GM19238 (cell line): ENCODE data around the gene APBA3.

Experiments
- DNase-seq: peaks from one replicate; pipeline ENCODE4 v3.0.0; 2011; ENCODE audit warnings: low spot score; ENCODE audit not compliant: insufficient read length

Gene APBA3, protein sequence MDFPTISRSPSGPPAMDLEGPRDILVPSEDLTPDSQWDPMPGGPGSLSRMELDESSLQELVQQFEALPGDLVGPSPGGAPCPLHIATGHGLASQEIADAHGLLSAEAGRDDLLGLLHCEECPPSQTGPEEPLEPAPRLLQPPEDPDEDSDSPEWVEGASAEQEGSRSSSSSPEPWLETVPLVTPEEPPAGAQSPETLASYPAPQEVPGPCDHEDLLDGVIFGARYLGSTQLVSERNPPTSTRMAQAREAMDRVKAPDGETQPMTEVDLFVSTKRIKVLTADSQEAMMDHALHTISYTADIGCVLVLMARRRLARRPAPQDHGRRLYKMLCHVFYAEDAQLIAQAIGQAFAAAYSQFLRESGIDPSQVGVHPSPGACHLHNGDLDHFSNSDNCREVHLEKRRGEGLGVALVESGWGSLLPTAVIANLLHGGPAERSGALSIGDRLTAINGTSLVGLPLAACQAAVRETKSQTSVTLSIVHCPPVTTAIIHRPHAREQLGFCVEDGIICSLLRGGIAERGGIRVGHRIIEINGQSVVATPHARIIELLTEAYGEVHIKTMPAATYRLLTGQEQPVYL

DNA sequence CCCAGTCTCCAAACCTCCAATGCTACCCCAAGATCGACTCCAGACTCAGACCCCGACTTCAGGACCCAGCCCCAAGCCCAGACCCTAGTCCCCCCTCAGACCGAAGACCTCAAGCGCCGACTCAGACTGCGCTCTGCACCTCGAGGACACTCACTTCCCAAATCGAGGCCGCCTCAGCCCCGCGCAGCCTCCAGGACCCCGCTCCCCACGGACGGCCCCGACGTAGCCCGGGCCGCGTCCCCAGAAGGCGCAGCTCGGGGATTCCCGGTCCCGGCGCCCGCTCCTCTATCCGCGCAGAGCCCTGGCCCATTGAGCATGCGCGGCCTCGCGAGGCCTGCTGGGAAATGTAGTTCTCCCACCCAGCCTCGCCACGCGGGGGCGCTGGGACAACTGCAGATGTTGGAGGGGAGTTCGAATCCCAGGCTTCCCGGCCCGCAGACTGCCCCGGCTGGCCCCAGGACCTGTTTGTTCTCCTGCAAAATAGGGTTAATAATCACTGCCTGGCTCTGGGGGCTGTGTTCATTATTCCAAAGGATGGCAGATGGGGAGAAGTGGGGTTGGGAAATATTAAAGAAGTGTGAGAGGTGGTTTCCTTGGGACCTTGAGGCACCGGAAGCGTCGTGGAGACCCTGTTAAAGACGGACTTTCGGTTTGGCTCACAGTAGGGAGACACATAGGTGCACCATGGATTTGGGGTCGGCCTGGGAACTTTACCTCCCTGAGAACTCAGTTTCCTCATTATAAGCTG lies at the start of gene APBA3:
Gene APBA3, minus strand, starts transcription at position 311 of the 748 bp plus-strand sequence. CDS start 1,428 bp downstream, outside the sequence.
- DNase-seq, result peak; percentile 95

DNA sequence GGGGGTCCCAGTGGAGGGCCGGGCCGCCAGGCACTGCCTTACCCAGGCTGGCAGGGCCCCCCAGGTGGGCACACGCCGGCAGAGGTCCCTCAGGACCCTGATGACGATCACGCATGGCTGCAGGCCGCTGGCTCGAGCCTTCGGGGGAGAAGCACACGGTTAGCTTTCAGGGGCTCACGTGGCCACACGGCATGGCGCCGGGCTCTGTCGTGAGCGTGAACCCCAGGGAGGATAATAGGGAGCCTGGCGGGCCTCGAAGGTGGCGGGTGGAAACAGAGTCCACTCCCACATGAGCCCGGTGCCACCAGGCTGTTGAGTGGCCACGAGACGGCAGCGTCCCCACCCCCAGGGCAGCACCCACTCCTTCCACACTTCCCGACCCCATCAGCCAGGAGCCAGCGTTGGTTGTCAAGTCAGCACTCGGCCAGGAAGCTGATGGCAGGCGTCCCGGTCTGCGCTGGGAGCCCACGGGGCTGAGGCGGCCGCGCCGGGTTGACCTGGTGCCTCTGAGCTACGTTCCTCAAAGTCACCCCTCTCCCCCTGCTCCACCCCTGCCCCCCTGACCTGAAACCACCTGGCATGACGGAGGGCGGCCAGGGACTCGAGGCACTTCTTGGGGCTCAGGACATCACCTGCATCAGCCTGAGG lies 49.3 kb upstream of the APBA3 start:
- DNase-seq, result no peak

DNA sequence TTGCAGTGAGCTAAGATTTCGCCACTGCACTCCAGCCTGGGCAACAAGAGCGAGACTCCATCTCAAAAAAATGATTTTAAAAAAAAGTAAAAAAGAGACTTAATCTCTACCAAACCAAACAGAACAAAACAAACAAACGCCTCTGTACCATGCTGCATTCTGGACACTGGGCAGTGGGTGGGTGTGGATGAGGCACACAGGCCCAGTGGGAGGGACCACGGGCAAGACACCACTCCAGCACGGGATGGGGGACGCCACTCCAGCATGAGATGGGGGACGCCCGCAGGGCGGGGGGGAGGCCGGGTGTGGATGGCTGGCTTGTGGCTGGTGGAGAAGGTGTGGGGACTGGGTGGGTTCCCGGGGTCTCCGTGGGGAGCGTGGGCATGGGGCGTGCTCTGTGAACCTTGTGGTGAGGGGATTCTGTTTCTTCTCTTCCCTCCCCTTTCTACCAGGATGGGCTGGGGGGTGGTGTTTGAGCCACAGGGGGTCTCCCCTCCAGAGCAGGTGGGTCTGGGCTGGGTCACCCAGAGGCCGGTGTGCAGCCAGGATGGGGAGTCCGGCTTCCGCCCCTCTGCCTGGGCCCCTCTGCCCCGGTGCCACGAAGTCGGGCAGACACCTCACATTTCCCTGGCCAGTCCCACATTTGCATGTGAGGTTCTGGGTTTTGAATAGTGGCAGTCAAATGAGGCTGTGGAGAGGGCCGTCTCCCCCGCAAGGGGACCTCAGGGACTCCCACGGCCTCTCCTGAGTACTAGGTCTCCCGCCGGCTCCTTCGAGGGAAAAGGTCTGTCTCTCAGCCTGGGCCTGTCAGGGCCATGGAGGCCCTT lies 48.6 kb upstream of the APBA3 start:
- no peak for DNase-seq

DNA sequence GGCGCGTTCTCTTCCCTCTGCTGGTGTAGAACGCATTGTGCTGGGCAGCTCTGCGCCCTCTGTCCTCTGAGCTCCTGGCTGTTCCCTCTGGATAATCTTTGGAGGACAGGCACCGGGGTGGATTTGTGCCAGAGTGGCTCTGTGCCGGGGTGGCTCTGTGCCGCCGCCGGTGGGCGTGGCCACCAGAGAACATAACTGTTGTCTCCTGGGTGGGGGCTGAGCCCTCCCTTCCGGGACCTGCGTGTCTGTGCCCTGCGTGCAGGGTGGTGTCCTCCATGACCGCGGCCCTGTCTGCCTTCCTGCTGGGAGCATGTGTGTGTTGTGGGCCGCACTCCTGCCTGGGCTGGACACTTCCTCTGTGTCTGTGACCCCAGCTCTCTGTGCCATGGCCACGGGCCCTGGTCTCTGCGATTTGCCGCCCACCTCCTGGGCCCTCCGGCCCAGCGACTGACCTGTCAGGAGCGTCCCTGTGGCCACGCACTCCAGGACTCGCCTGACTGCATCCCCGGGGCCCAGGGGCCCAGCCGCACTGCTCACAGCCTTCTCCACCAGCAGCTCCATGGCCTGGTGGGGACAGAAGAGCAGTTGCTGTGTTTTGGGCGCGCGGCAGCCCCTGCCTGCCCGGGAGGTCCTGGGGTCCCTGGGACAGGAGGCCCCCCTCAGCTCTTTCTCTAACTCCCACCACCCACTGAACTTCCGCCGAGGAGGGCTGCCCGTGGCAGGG lies 47.1 kb upstream of the APBA3 start:
- no peak for DNase-seq

DNA sequence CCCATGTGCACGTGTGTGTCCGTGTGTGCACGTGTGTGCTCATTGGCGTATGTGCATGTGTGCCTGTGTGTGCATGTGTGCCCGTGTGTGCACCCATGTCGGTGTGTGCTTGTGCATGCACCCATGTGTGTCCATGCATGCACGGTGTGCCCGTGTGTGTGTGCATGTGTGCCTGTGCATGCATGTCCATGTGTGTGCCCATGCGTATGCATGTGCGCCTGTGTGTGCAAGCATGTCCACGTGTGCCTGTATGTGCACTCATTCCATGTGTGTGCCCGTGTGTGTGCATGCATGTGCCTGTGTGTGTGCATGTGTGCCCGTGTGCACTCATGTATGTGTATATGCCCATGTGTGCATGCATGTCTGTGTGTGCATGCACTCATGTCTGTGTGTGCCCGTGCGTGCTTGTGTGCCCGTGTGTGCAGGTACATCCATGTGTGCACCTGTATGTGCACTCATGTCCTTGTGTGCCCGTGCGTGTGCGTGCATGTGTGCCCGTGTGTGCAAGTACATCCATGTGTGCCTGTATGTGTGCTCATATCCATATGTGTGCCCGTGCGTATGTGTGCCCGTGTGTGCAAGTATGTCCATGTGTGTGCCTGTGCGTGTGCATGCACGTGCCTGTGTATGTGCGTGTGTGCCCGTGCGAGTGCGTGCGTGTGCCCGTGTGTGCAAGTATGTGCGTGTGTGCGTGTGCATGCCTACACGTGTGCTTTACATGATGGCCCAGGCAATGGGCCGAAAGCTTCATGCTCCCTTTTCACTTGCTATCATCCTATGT lies 46.3 kb upstream of the APBA3 start:
- no peak for DNase-seq

DNA sequence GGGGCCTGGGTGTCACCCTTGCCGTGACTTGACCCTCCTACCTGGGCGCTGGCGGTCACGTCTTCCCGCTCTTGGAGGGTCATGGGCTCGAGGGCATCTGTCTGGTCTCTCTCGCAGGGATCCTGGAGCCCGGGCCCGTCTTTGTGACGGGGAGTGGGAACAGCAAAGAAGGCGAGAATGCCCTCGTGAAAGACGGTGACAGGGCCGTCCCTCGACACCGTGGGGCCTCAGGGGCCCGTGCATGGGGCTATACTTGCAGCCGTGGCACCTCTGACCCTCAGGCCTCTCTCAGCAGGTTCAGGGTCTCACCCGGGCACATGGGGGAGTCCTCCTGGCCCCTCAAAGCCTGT lies 45.6 kb upstream of the APBA3 start:
- no peak for DNase-seq

DNA sequence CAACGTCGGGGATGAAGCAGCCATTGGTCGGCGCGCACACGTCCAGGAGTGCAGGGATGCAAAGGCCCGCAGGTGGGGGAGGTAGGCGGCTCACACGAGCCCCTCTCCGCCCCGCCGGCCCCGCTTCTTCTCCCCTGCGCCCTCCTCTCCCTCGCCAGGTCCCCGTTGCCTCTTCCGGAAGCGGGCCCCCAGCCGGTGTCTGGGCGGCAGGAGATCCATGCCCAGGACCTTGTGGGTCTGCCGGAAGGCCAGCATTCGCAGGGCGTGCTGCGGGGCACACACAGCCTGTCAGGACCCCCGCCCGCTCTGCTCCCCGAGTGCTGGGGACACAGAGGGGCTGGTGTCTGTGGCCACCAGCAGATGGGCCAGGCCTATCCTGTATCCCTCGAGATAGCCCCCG lies 44.4 kb upstream of the APBA3 start:
- no peak for DNase-seq

DNA sequence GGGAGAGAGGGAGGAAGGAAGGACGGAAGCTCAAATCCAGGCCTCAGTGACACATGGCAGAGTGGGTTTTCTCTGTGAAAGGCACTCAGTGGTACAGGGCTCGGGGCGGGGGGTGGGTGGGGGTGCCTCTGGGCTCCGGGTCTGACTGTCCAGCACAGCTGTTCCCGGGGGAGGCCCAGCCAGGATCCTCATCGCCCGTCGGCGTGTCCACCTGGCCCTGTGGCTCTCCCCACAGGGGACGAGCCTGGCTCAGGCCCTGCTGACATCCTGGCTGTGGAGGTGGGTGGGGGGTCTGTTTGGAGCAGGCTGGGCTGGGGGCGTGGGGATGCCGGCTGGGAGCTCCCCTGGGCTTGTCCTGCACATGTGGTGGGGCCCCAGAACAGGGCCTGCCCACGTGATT lies 42.9 kb upstream of the APBA3 start:
- DNase-seq, result no peak

DNA sequence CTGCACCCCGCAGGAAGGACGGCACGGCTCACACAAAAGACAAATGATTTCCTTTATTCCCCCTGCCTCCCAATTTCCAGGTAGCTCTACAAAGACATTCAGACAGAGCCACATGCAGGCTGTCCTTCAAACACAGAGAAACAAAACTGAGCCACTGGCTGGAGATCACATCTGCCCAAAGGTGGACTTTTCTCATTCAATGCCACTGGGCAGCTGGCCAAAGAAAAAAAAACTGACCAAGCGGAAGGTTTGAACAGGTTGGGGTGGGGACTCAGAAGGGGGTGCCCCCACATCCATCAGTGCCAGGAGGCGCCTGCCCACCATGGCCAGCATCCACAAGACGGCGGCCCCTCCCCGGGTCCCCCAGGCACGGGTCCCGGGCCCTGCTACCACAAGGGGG lies 42.5 kb upstream of the APBA3 start:
- DNase-seq, result no peak

DNA sequence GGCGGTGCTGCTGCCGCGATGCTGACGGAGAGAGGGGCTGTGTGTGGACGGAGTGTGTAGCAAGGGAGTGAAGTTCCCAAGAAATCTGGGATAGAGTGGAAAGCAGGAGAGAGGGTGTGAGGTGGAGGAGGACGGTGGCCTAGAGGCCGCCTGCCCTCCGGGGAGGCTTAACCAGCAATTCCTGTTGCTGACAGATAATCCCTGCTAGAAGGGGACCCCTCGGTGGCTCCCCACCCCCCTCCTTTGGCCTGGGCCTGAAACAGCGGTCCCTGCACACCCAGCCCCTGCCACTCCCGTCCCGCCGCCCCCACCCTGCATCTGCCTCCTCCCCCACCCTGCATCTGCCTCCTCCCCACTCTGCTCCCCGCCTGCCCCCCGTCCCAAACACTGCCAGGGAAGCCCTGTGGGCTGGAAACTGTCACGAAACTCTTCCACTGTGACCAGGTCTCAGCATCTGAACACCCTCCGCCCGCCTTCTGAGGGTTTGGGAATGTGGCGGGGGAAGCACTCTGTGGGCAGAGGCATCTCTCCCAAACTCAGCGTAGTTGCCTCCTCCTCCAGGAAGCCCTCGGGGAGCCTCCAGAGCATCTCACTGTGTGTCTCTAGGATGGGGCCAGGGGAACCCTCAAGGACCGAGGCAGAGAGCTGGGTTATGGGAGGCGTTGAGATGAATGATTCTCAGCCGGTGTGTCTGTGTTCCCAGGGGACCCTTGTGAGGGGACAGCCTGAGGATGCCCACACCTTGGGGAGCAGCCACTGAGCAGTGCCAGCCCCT lies 41.8 kb upstream of the APBA3 start:
- DNase-seq, result no peak

DNA sequence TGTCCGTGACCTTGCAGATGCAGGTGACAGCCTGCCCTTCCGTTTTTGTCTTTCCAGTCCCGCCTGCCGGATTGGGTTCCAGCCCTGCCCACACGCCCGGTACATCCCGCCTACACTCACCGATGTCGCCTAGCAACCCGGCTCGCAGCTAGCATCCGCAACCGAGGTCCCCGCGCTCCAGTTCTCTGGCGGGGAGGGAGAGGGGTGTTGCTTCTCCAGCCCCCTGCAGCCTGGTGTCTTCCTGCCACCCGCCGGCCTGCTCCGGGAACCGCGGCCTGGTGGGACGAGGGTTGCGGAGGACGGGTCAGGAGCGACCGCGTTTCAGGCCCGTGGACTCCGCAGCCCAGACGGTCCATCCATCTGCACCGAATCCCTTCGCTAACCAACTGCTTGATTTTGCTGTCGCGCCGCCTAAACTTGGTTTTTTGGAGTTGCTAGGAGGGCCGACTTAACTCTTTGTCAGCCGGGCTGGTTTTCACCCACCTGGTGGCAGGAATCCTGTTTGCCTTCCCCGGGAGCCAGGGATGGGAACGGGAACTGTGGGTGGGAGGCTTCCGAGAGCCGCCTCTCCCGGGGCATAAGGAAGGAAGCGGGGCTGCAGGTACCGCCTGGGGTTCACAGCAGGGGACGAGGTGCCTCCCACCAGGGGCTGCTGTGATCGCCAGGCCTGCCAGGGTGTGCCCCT lies 40.1 kb upstream of the APBA3 start:
- DNase-seq, result no peak

DNA sequence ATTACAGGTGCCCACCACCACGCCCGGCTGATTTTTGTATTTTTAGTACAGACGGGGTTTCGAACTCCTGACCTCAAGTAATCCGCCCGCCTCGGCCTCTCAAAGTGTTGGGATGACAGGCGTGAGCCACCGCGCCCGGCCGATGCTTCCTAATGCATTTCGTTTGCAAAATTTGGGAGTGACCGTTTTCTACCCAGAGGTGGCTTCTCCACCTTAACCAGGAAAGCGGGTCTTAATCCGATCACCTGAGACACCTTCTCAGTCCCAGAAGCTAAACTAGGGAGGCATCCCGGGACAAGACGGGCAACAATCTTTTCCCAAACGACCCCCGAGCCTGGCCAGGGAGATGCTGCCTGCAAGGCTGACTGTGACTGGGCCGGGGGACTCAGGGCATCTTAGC lies 39.5 kb upstream of the APBA3 start:
- no peak for DNase-seq

DNA sequence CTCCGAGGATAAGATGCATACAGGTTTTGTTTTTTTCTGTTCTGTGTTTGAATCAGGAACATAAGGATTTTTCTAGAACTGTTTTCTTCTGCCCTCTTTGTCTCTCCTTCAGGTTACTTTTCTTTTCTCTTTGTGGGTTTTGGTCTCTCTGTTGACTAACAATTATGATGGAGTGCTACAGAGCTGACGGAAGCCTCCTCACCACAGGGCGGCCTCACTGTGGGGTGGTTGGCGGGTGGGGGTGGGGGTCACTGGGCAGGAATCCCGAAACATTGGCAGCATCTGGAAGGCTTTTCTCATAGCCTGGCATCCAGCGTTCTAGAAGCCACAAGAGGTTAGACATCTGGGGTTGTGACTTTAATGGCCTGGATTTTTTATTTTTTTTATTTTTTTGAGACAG lies 36.6 kb upstream of the APBA3 start:
- no peak for DNase-seq

DNA sequence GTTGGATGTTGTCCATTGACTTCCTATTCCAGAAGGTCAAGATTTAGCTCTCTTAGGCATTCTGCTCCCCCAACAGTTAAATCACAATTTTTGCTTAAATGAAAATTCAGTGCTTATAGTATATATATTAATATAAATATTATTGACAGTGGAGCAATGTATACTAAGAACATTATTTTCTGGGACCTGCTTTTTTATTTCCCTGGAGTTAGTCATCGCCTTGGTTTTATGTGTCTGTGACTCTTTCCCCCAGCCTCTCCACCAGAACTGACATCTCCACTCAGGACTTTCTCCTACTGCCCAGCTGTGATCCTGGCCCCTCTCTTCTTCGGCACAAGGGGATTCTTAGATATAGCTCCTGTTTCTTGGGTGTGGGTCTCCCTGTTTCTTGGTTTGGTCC lies 34.9 kb upstream of the APBA3 start:
- DNase-seq, result no peak

DNA sequence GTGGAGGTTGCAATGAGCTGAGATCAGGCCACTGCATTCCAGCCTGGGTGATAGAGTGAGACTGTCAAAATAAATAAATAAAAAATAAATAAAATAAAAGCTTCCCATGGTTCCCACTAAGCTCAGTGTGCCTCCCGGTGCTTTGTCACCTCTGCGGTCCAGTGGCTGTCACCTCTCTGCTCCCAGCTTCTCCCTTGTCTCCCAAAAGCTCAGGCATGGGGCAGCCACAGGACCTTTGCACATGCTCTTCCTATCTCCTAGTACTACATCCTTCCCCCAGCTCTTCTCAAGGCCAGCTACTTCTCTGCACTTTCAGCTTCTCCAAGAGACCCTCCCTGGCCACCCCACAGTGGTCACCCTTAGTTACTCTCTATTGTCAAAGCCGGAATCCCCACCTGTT lies 32.3 kb upstream of the APBA3 start:
- no peak for DNase-seq

DNA sequence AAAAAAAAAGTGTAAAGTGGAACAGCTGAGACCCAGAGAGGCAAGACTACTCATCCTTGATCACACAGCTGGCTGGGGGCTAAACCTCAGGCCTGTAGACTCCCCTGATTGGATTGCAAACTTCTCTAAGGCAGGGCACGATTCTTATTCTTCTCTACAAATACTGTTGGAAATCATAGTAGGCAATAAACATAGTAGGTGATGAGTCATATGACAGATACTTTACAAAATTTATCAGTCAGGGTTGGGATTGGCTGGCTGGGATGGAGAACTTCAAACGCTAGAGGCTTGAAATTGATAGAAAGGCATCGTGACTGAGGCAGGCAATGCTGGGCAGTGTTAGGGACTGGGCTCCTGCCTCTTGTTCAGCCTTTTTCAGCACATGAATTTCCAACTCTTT lies 30.6 kb upstream of the APBA3 start:
- no peak for DNase-seq

DNA sequence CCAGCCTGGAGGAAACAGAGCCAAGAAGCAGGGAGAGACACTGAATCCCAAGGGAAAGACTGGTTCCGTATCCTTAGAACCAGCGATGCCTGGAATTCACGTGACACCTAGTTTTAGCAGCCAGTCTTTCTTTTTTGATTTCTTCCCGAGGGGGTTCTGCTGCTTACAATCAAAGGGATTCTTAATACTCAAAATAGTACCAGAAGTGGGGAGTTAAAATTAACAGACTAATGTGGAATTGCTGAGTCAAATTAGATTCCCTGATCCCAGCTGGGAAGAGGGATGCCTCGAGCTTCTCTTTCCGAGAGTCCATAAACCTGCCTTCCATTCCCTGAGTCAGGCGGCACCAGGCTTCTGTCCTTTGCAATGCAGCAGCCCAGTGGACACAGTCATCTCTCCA lies 29.4 kb upstream of the APBA3 start:
- no peak for DNase-seq

DNA sequence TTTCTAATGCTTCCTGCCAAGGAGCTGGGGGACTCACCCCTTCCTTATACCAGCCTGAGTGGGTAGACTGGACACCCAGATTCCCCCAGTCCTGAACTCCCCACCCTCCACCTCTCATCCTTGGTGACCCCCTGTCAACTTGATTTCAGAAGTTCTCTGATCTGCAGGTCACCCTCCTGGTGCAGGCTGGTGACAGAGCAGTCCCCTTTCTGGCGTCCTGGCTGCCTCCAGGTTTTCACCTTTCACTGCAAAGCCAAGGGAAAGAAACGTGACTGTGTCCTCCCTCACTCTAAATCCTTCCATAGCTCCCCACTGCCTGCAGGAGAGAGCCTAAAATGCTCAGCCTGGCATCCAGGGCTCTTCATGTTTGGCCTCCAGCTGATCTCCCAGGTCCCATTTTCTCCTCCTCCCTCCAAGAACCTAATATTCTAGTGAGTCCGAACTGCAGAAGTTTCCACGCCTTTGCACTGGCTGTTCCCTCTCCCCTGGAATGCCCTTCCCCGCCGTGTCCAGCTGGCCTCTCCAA lies 28.8 kb upstream of the APBA3 start:
- no peak for DNase-seq
